GM12874 (cell line): Measurements from ENCODE around the gene RGSL1.

ENCODE experiments used
- CTCF ChIP-seq: IDR thresholded peaks from 2 replicates; pipeline ENCODE4 v1.5.1; 2011; ENCODE audit warnings: low read depth, mild to moderate bottlenecking, control low read depth, low read length, moderate library complexity; ENCODE audit not compliant: insufficient read depth

RGSL1 gene

GRCh38 chr1:182450087-182450486, at the start of gene RGSL1:
TSS of gene RGSL1 (plus strand) at chr1:182450146. CDS start at chr1:182450166, 20 bp downstream.
- no peak for TF ChIP-seq CTCF

GRCh38 chr1:182400567-182400966, 49.4 kb upstream of the RGSL1 start, which contains the start of gene TEDDM1:
TSS of gene TEDDM1 (minus strand) at chr1:182400667. CDS start at chr1:182400485, 182 bp downstream.
- no peak for TF ChIP-seq CTCF

- TF ChIP-seq CTCF = peak; percentile 25; the same call in 1 of the 2 replicates
Observed at GRCh38 chr1:182404781-182405180, 45.2 kb upstream of the RGSL1 start.

- TF ChIP-seq CTCF = no peak
Observed at GRCh38 chr1:182405578-182405977, 44.4 kb upstream of the RGSL1 start.

- no peak for TF ChIP-seq CTCF
Observed at GRCh38 chr1:182406012-182406411, 43.9 kb upstream of the RGSL1 start.

GRCh38 chr1:182407724-182408123, 42.2 kb upstream of the RGSL1 start:
- TF ChIP-seq CTCF = no peak

- TF ChIP-seq CTCF = no peak
Observed at GRCh38 chr1:182408435-182409075, 41.4 kb upstream of the RGSL1 start.
